K562 (cell line): ENCODE results near the gene LYZL4. TPM values are rescaled to one million over a fixed set of nuclear protein-coding genes. Genes with fewer than 3 reads are reported as not detected.

Experiments
- ATAC-seq: fragments of 200-7000 bp; cut with Tn5 transposase; 3 replicates; pipeline ENCODE4 v1.9.1; 2020; ENCODE audit warnings: moderate library complexity
- BruUV-seq: library from RNA; stranded (reverse); fragments of 400-500 nt; replicated peaks from 2 replicates; lab custom pipeline; 2021; lab: Mats Ljungman, UMichigan
- CTCF ChIA-PET: fragments of 300-600 bp; formaldehyde crosslinking; extraction: SDS; loops from one replicate; lab custom pipeline; 2021; ENCODE audit warnings: low intra/inter-chr PET ratio; lab: Yijun Ruan, JAX
- POLR2A ChIA-PET: fragments of 300-600, 350-650 bp; sonication (Branson Sonifier 250); formaldehyde crosslinking; extraction: SDS; loops from one replicate; lab custom pipeline; 2021; ENCODE audit warnings: antibody characterized with exemption, inconsistent platforms; lab: Yijun Ruan, JAX
- DNase-seq, 4 experiments: peaks; one replicate each; pipeline versions ENCODE4 v3.0.0 to v3.0.0-alpha.2; 2011 to 2018; ENCODE audit warnings: low spot score in 3 of 4, mixed read lengths in 3 of 4; ENCODE audit errors: extremely low read depth in 1 of 4
- FAIRE-seq: peaks from 2 replicates; lab custom pipeline; 2011; peaks lifted over from hg19 to GRCh38; lab: Jason Lieb, UNC
- H2AFZ ChIP-seq: 2 replicates; pipeline ENCODE4 v1.6.0; 2011; ENCODE audit warnings: low read depth, low read length, control low read depth, inconsistent platforms
- H3K27ac ChIP-seq: fragments of 200-600 bp; 3 replicates; pipeline ENCODE4 v1.8.0; 2011; ENCODE audit warnings: low read depth, mild to moderate bottlenecking, control low read depth, inconsistent platforms, low read length, moderate library complexity, mixed read lengths; ENCODE audit errors: extremely low read depth
- H3K27me3 ChIP-seq, 2 experiments: fragments of 300-600 bp in 1 of 2; 2 replicates in 1 of 2; 3 replicates in 1 of 2; pipeline versions ENCODE4 v1.6.0 to v1.8.0; 2011; ENCODE audit warnings: inconsistent platforms in 2 of 2, low read length in 2 of 2, mild to moderate bottlenecking in 1 of 2, mixed read lengths in 1 of 2, moderate library complexity in 1 of 2; ENCODE audit not compliant: control insufficient read depth in 2 of 2, insufficient read depth in 2 of 2
- H3K36me3 ChIP-seq: fragments of 300-600 bp; 3 replicates; pipeline ENCODE4 v1.8.0; 2011; ENCODE audit warnings: mild to moderate bottlenecking, low read length, inconsistent platforms; ENCODE audit not compliant: control insufficient read depth, insufficient read depth
- H3K4me1 ChIP-seq, 2 experiments: fragments of 200-600 bp in 1 of 2; replicated peaks in 1 of 2; 2 replicates in 1 of 2; 3 replicates in 1 of 2; pipeline versions ENCODE4 v1.5.1 to v1.8.0; 2011; ENCODE audit warnings: inconsistent platforms in 2 of 2, low read length in 2 of 2, mild to moderate bottlenecking in 1 of 2, mixed read lengths in 1 of 2, moderate library complexity in 1 of 2; ENCODE audit not compliant: control insufficient read depth in 2 of 2, insufficient read depth in 2 of 2
- H3K4me2 ChIP-seq: 2 replicates; pipeline ENCODE4 v1.6.1; 2011; ENCODE audit warnings: low read length, control low read depth, inconsistent platforms, mixed read lengths; ENCODE audit not compliant: insufficient read depth
- H3K4me3 ChIP-seq: fragments of 200-600 bp; sonication (generic), shearing (Covaris generic); 2 replicates; pipeline ENCODE4 v1.5.1; 2016; ENCODE audit warnings: control low read depth, inconsistent platforms
- H3K79me2 ChIP-seq: fragments of 200-600 bp; 3 replicates; pipeline ENCODE4 v1.8.0; 2011; ENCODE audit warnings: low read length, inconsistent platforms; ENCODE audit not compliant: control insufficient read depth, insufficient read depth
- H3K9ac ChIP-seq, 2 experiments: 2 replicates each; pipeline versions ENCODE4 v1.6.0 to v1.6.1; 2011; ENCODE audit warnings: low read depth in 2 of 2, low read length in 2 of 2, control low read depth in 1 of 2, inconsistent platforms in 1 of 2, mild to moderate bottlenecking in 1 of 2, mixed read lengths in 1 of 2; ENCODE audit not compliant: insufficient read depth in 1 of 2
- H3K9me1 ChIP-seq: one replicate; pipeline ENCODE4 v1.6.0; 2011; ENCODE audit warnings: inconsistent platforms, mild to moderate bottlenecking, low read length, moderate library complexity; ENCODE audit not compliant: control insufficient read depth, insufficient read depth
- H3K9me3 ChIP-seq: replicated peaks from 2 replicates; pipeline ENCODE4 v1.5.1; 2011; ENCODE audit warnings: low read depth, low read length, inconsistent platforms; ENCODE audit not compliant: control insufficient read depth, insufficient read depth
- H4K20me1 ChIP-seq: replicated peaks from 2 replicates; pipeline ENCODE4 v1.6.1; 2011; ENCODE audit warnings: low read length, inconsistent platforms, mixed read lengths; ENCODE audit not compliant: control insufficient read depth, insufficient read depth
- ATF1 ChIP-seq, 2 experiments: fragments of 450-650 bp in 1 of 2; IDR thresholded peaks; 2 replicates each; pipeline ENCODE4 v1.6.1; 2016; ENCODE audit warnings: missing compliant biosample characterization in 1 of 2, missing genetic modification characterization in 1 of 2
- ETV6 ChIP-seq, 3 experiments: fragments of 150-350 bp in 1 of 3; sonication (generic) in 1 of 3; formaldehyde crosslinking in 1 of 3; IDR thresholded peaks; 2 replicates each; pipeline versions ENCODE4 v1.6.1 to v1.8.0; 2014 to 2022; ENCODE audit warnings: borderline replicate concordance in 2 of 3, low read depth in 2 of 3, antibody characterized with exemption in 1 of 3, low read length in 1 of 3, mild to moderate bottlenecking in 1 of 3, missing genetic modification reagents in 1 of 3
- FUS ChIP-seq: fragments of 200-400 bp; formaldehyde crosslinking; optimal IDR thresholded peaks from 2 replicates; pipeline ENCODE3; 2017; ENCODE audit warnings: low read depth, low read length
- LEF1 ChIP-seq: fragments of 450-650 bp; IDR thresholded peaks from 2 replicates; pipeline ENCODE4 v1.6.1; 2016; ENCODE audit warnings: mild to moderate bottlenecking
- TFAM ChIP-seq: fragments of 250-450 bp; sonication (Bioruptor Pico); conservative IDR thresholded peaks from 2 replicates; pipeline ENCODE4 v1.5.0; 2021; ENCODE audit warnings: mild to moderate bottlenecking, moderate library complexity
- WGBS: fragments of 100-300 bp; shearing (Covaris generic); methylation state at CpG from one replicate; pipeline ENCODE4 v1.1.6; 2016; ENCODE audit warnings: low coverage, mixed read lengths; ENCODE audit not compliant: insufficient coverage; ENCODE audit errors: missing lambda C conversion rate; 5-methylcytosine and 5-hydroxymethylcytosine counted together
- in situ Hi-C: fragments of 300-500 bp; cut with MboI; formaldehyde crosslinking; loops from 4 replicates; pipeline ENCODE4 v1.15.0; 2018; ENCODE audit warnings: inconsistent platforms, mixed read lengths
- intact Hi-C: fragments of 100-400 bp; cut with micrococcal nuclease; formaldehyde crosslinking; loops from 2 replicates; pipeline ENCODE4 v1.14.2; 2022
- polyA plus RNA-seq, 8 experiments: library from polyadenylated mRNA; depleted of rRNA in 4 of 8; stranded (reverse) in 5 of 8; unstranded in 3 of 8; fragments of >200 nt; fragmentation: Nextera tagmentation in 2 of 8; fragmentation: Illumina TruSeq in 1 of 8; extraction: Ambion mirVana in 2 of 8; extraction: Trizol in 1 of 8; gene quantifications; 2 replicates each; pipeline versions ENCODE4 v1.2.1 to v1.2.3, GENCODE V29; 2011 to 2014; ENCODE audit warnings: inconsistent platforms in 1 of 8, missing spikeins in 1 of 8
- total RNA-seq, 7 experiments: library from RNA; depleted of rRNA in 6 of 7; stranded (reverse); fragments of >200 nt in 6 of 7; fragmentation: Illumina TruSeq in 2 of 7; extraction: Trizol in 2 of 7; gene quantifications; 2 replicates each; pipeline versions ENCODE4 v1.2.1 to v1.2.3, GENCODE V29; 2011 to 2021; ENCODE audit warnings: low replicate concordance in 1 of 7
- TF ChIP-seq, protein P1 (sequence below), 2 experiments: fragments of 450-650 bp in 1 of 2; sonication (generic) in 1 of 2; formaldehyde crosslinking in 1 of 2; IDR thresholded peaks in 1 of 2; conservative IDR thresholded peaks in 1 of 2; 2 replicates each; pipeline versions ENCODE4 v1.6.1 to v1.8.1; 2016 to 2023; ENCODE audit warnings: mild to moderate bottlenecking in 2 of 2, moderate library complexity in 2 of 2, inconsistent platforms in 1 of 2, missing genetic modification reagents in 1 of 2
- TF ChIP-seq, protein P2 (sequence below): sonication (generic); formaldehyde crosslinking; IDR thresholded peaks from 2 replicates; pipeline ENCODE4 v1.8.0; 2022; ENCODE audit warnings: mild to moderate bottlenecking, missing genetic modification reagents
- TF ChIP-seq, protein P3 (sequence below): sonication (generic); formaldehyde crosslinking; IDR thresholded peaks from 2 replicates; pipeline ENCODE4 v1.8.1; 2023; ENCODE audit warnings: mild to moderate bottlenecking, missing genetic modification reagents
- TF ChIP-seq, protein P4 (sequence below): fragments of 450-650 bp; formaldehyde crosslinking; conservative IDR thresholded peaks from 2 replicates; pipeline ENCODE4 v1.4.0; 2022; ENCODE audit warnings: mild to moderate bottlenecking, missing genetic modification characterization

LYZL4 gene
- total and polyA plus RNA-seq, 9 of the 15 experiments (the other 6 are each of a cell fraction or from before 2014, with no cell fraction given), result not detected

DNA sequence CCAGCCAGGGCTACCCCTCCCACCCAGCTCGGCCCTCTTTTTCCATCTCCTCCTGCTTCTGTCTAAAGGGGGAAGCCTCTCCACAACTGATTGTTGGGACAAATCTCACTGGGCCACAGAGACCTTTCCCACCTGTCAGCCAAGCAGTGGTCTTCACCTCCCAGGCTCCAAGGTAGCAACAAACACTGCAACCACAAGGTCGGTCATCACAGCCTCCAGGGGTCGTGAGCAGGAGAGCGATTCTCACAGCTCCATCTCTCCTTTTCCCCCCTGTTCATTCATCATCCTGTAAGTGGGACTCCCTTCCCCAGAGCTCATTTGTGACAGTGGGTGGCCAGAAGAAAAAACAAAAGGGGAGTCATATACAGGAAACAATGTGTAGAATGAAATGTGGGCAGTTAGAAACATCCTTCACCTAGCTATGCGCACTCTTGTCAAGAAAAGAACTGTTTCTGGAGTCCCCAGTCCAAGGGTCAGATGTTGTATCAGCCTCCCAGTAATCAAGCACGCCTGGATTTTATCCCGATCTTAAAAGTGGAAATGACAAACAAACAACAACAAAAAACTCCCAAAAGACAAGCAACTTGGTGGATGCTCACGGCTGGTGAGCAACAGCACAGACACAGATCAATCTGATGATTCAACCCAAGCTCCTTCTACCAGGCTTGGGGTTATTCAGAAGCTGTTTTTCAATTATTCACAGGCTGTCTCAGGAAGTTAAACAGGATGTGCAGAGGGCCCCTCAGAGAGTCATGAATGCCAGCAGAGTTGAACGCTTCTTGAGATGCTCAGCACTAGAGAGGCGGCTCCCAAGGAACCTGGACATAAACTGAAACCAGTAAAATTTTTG is 22.4 kb downstream of the LYZL4 start (continued):
- TF ChIP-seq, protein P1, sequence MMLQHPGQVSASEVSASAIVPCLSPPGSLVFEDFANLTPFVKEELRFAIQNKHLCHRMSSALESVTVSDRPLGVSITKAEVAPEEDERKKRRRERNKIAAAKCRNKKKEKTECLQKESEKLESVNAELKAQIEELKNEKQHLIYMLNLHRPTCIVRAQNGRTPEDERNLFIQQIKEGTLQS (IDR thresholded peaks at IDR 0.05), result no peak
- TF ChIP-seq, protein P1 (CRISPR knock-in tag; conservative IDR thresholded peaks at IDR 0.05), result no peak
- no peak for TF ChIP-seq FUS
- TF ChIP-seq, protein P2, sequence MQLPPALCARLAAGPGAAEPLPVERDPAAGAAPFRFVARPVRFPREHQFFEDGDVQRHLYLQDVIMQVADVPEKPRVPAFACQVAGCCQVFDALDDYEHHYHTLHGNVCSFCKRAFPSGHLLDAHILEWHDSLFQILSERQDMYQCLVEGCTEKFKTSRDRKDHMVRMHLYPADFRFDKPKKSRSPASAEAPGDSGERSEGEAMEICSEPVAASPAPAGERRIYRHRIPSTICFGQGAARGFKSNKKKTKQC (CRISPR knock-in tag), result no peak
- no peak for TF ChIP-seq ETV6 (IDR thresholded peaks at IDR 0.05; ENCODE audit: borderline replicate concordance in 1 of 2, low read depth in 2 of 2, low read length in 1 of 2)
- no peak for TF ChIP-seq ETV6 (CRISPR knock-in tag; IDR thresholded peaks at IDR 0.05; ENCODE audit: borderline replicate concordance)
- no peak for TF ChIP-seq LEF1

DNA sequence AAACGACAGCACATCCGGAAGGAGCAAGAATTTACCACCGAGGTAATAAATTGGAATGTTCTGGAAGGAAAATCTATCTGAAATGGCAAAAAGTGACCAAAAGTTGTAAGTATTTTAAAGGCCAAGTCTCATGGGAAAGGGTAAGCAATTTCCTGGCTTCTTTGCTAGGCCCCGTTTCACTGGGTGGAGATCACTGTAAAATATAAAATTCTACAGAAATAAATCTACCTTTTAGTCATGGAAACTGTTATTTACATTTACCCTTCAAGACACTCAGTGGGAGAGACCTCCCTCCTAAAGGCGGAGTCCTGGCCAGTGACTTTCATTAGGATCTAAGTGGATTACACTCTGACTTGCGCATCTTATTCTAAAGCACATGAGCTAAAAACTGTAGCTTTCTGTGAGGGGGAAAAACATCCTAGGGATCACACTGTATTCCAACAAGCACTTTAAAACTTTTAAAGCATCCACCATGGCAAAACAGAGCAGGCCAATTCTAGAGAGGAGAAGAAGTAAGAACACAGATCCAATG is 28.8 kb downstream of the LYZL4 start:
- Histone ChIP-seq H3K36me3 (no peaks in the 10 kb centered on the region), H3K4me2 (no peak overlapping the region), H3K79me2 (no peaks in the 10 kb centered on the region), H3K9me1 (no peaks in the 10 kb centered on the region), H3K27ac (no peak overlapping the region), H4K20me1 (no peaks in the 10 kb centered on the region), H3K9ac (no peak overlapping the region), H3K9me3 (no peaks in the 10 kb centered on the region), H3K27me3 (peaks cover 2 to 5% of the 10 kb centered on the region in 2 experiments; a peak in 2 of 5 replicates), H3K4me3 (no peak overlapping the region), H3K4me1 (no peaks in the 10 kb centered on the region), H2AFZ (no peak overlapping the region)
- DNase-seq, result no peak
- ATAC-seq, result no peak
- intact Hi-C loops, result no loop called here
- 2% methylated on average over 6 of the region's 6 CpGs for WGBS
- in situ Hi-C loops, result no loop called here
- FAIRE-seq, result no peak
- ChIA-PET POLR2A (no interaction called here), CTCF (no interaction called here)
- no TSS peak for BruUV-seq
- TF ChIP-seq TFAM (no peak), ATF1 (CRISPR knock-in tag; IDR thresholded peaks at IDR 0.05) (no peak), ATF1 (tag; IDR thresholded peaks at IDR 0.05) (no peak)
- TF ChIP-seq, protein P3, sequence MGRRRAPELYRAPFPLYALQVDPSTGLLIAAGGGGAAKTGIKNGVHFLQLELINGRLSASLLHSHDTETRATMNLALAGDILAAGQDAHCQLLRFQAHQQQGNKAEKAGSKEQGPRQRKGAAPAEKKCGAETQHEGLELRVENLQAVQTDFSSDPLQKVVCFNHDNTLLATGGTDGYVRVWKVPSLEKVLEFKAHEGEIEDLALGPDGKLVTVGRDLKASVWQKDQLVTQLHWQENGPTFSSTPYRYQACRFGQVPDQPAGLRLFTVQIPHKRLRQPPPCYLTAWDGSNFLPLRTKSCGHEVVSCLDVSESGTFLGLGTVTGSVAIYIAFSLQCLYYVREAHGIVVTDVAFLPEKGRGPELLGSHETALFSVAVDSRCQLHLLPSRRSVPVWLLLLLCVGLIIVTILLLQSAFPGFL (CRISPR knock-in tag), result no peak
- TF ChIP-seq, protein P4, sequence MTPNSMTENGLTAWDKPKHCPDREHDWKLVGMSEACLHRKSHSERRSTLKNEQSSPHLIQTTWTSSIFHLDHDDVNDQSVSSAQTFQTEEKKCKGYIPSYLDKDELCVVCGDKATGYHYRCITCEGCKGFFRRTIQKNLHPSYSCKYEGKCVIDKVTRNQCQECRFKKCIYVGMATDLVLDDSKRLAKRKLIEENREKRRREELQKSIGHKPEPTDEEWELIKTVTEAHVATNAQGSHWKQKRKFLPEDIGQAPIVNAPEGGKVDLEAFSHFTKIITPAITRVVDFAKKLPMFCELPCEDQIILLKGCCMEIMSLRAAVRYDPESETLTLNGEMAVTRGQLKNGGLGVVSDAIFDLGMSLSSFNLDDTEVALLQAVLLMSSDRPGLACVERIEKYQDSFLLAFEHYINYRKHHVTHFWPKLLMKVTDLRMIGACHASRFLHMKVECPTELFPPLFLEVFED, result no peak
